ENCODE data around the gene SCN8A. TPM values are rescaled to one million over a fixed set of nuclear protein-coding genes. Genes with fewer than 3 reads are reported as not detected.

The SCN8A gene
- total and polyA plus RNA-seq, 9 donors = 0.24 to 1.2 (median 0.63) TPM

DNA sequence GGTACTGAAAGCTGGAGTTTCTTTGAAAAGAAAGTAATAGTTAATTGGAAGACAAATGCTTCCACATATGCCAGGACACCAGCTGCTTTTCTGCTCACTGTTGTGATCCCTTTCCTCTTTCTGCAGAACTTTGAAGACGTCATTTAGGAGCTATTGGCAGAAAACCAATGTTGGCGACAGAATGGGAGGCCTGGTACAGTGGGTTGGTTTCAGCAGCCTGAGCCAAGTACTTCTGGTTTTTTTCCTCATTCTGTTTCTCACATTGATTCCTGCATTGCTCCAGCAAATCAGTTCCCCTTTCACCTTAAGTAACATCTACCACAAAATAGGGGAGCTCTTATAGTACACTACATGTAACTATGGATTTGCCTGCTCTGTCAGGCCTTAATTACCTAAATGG lies 160.6 kb downstream of the SCN8A start:
- Histone ChIP-seq H3K36me3 (ENCODE audit: control insufficient read depth, insufficient read depth, low read length) (no peaks in the 10 kb centered on the region), H3K9me3 (replicated peaks; ENCODE audit: control insufficient read depth, low read depth, low read length) (no peaks in the 10 kb centered on the region), H3K4me3 (ENCODE audit: low read length) (no peak overlapping the region), H3K4me1 (ENCODE audit: control insufficient read depth, insufficient read depth, low read length) (peaks cover 2% of the 10 kb centered on the region), H3K27me3 (ENCODE audit: control insufficient read depth, insufficient read depth, low read length) (no peaks in the 10 kb centered on the region), H3K27ac (ENCODE audit: low read length) (peak overlapping the region; percentile 81)
- WGBS (ENCODE audit: insufficient coverage) = no CpG with 5 or more reads among the region's 2 CpGs
- peak; percentile 91 for DNase-seq

DNA sequence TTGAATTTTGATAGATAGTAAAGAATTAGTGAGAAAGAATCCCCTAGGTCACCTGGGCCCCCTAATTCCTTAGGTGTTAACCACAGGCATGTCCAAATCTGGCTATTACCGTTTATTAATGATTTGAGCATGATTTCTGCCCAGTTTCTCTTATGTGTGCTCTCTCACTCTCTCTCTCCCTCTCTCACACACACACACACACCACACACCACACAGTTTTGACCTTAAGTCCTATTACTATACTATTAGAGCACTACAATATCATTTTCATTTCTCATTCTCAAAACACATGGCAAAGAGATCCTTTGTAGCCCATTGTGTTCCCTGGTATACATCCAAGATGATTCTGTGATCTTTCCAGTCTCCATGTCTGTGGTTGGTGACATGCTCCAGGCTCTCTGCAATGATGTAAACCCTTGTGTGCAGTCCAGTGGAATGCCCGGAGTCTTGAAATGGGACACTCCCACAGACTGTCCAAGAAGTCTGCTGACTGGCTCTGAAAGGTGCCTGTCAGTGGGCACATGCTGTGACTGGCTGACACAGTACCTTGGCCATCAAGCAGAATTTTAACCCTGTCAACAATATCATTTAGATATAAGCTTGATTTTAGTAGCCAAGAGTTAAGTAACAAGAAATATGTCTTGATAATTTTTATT lies 161.3 kb downstream of the SCN8A start:
- Histone ChIP-seq H3K9me3 (replicated peaks; ENCODE audit: control insufficient read depth, low read depth, low read length) (no peaks in the 10 kb centered on the region), H3K4me1 (ENCODE audit: control insufficient read depth, insufficient read depth, low read length) (peaks cover 2% of the 10 kb centered on the region), H3K4me3 (ENCODE audit: low read length) (no peak overlapping the region), H3K36me3 (ENCODE audit: control insufficient read depth, insufficient read depth, low read length) (no peaks in the 10 kb centered on the region), H3K27me3 (ENCODE audit: control insufficient read depth, insufficient read depth, low read length) (no peaks in the 10 kb centered on the region), H3K27ac (ENCODE audit: low read length) (peak overlapping the region; percentile 81)
- 42% methylated on average over 2 of the region's 2 CpGs for WGBS (ENCODE audit: insufficient coverage)
- DNase-seq = peak; percentile 87

DNA sequence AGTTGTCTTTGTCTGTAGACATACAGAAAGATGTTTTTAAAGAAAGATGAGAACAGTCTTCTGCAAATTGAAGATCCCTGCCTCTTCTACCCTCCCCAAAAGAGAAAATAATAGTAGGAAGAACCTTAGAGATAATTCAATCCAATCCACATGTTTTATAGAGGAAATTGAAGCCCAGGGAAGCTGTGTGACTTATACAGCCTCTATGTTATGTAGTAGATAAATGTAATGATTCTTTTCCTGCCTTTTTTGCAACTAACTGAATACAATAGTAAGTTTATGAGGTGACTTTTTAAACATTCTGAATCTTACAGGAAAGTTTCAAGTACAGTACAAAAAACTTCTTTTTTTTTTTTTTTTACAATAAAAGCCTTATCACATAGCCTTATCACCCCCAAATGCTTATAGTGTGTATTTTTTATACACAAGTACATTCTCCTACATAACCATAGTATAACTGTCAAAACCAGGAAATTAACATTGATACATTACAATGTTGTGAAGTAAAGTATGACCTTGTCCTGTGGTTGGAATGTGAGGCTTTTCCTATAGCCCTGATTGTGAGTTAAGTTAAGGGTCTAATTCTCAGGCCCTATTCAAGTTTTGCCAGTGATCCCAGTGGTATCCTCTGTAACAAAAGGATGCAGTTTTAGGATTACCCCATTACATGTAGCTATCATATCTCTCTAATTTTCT lies 163.1 kb downstream of the SCN8A start:
- Histone ChIP-seq H3K4me1 (ENCODE audit: control insufficient read depth, insufficient read depth, low read length) (peaks cover 2% of the 10 kb centered on the region), H3K4me3 (ENCODE audit: low read length) (no peak overlapping the region), H3K36me3 (ENCODE audit: control insufficient read depth, insufficient read depth, low read length) (no peaks in the 10 kb centered on the region), H3K27ac (ENCODE audit: low read length) (no peak overlapping the region), H3K27me3 (ENCODE audit: control insufficient read depth, insufficient read depth, low read length) (no peaks in the 10 kb centered on the region), H3K9me3 (replicated peaks; ENCODE audit: control insufficient read depth, low read depth, low read length) (no peaks in the 10 kb centered on the region)
- no peak for DNase-seq

GRCh38 chr12:51755251-51755650 lies 164.2 kb downstream of the SCN8A start:
- Histone ChIP-seq H3K27me3 (ENCODE audit: control insufficient read depth, insufficient read depth, low read length) (no peaks in the 10 kb centered on the region), H3K4me1 (ENCODE audit: control insufficient read depth, insufficient read depth, low read length) (peaks cover 2% of the 10 kb centered on the region), H3K4me3 (ENCODE audit: low read length) (no peak overlapping the region), H3K36me3 (ENCODE audit: control insufficient read depth, insufficient read depth, low read length) (no peaks in the 10 kb centered on the region), H3K27ac (ENCODE audit: low read length) (no peak overlapping the region), H3K9me3 (replicated peaks; ENCODE audit: control insufficient read depth, low read depth, low read length) (no peaks in the 10 kb centered on the region)
- WGBS (ENCODE audit: insufficient coverage) = no CpG with 5 or more reads among the region's 2 CpGs
- no peak for DNase-seq

- no peaks in the 10 kb centered on the region for H3K36me3 ChIP-seq (ENCODE audit: control insufficient read depth, insufficient read depth, low read length)
- no peak overlapping the region for H3K27ac ChIP-seq (ENCODE audit: low read length)
- no peak for DNase-seq
- no peaks in the 10 kb centered on the region for H3K9me3 ChIP-seq (replicated peaks; ENCODE audit: control insufficient read depth, low read depth, low read length)
- H3K4me3 ChIP-seq (ENCODE audit: low read length) = no peak overlapping the region
- no peaks in the 10 kb centered on the region for H3K27me3 ChIP-seq (ENCODE audit: control insufficient read depth, insufficient read depth, low read length)
- H3K4me1 ChIP-seq (ENCODE audit: control insufficient read depth, insufficient read depth, low read length) = no peaks in the 10 kb centered on the region
These were observed 168.1 kb downstream of the SCN8A start for GRCh38 chr12:51759175-51759574.

GRCh38 chr12:51759695-51760094 lies 168.7 kb downstream of the SCN8A start:
- no peaks in the 10 kb centered on the region for H3K27me3 ChIP-seq (ENCODE audit: control insufficient read depth, insufficient read depth, low read length)
- H3K4me1 ChIP-seq (ENCODE audit: control insufficient read depth, insufficient read depth, low read length) = no peaks in the 10 kb centered on the region
- no peaks in the 10 kb centered on the region for H3K36me3 ChIP-seq (ENCODE audit: control insufficient read depth, insufficient read depth, low read length)
- no peak overlapping the region for H3K4me3 ChIP-seq (ENCODE audit: low read length)
- no peak overlapping the region for H3K27ac ChIP-seq (ENCODE audit: low read length)
- no peak for DNase-seq
- H3K9me3 ChIP-seq (replicated peaks; ENCODE audit: control insufficient read depth, low read depth, low read length) = no peaks in the 10 kb centered on the region

GRCh38 chr12:51760231-51760630 lies 169.2 kb downstream of the SCN8A start:
- DNase-seq = no peak
- Histone ChIP-seq H3K36me3 (ENCODE audit: control insufficient read depth, insufficient read depth, low read length) (no peaks in the 10 kb centered on the region), H3K27ac (ENCODE audit: low read length) (no peak overlapping the region), H3K27me3 (ENCODE audit: control insufficient read depth, insufficient read depth, low read length) (no peaks in the 10 kb centered on the region), H3K4me3 (ENCODE audit: low read length) (no peak overlapping the region), H3K9me3 (replicated peaks; ENCODE audit: control insufficient read depth, low read depth, low read length) (no peaks in the 10 kb centered on the region), H3K4me1 (ENCODE audit: control insufficient read depth, insufficient read depth, low read length) (no peaks in the 10 kb centered on the region)
- no CpG with 5 or more reads among the region's 1 CpG for WGBS (ENCODE audit: insufficient coverage)

- Histone ChIP-seq H3K27ac (ENCODE audit: low read length) (no peak overlapping the region), H3K36me3 (ENCODE audit: control insufficient read depth, insufficient read depth, low read length) (no peaks in the 10 kb centered on the region), H3K4me1 (ENCODE audit: control insufficient read depth, insufficient read depth, low read length) (no peaks in the 10 kb centered on the region), H3K9me3 (replicated peaks; ENCODE audit: control insufficient read depth, low read depth, low read length) (no peaks in the 10 kb centered on the region), H3K27me3 (ENCODE audit: control insufficient read depth, insufficient read depth, low read length) (no peaks in the 10 kb centered on the region), H3K4me3 (ENCODE audit: low read length) (no peak overlapping the region)
- no peak for DNase-seq
These were observed 172.7 kb downstream of the SCN8A start for GRCh38 chr12:51763743-51764142.

DNA sequence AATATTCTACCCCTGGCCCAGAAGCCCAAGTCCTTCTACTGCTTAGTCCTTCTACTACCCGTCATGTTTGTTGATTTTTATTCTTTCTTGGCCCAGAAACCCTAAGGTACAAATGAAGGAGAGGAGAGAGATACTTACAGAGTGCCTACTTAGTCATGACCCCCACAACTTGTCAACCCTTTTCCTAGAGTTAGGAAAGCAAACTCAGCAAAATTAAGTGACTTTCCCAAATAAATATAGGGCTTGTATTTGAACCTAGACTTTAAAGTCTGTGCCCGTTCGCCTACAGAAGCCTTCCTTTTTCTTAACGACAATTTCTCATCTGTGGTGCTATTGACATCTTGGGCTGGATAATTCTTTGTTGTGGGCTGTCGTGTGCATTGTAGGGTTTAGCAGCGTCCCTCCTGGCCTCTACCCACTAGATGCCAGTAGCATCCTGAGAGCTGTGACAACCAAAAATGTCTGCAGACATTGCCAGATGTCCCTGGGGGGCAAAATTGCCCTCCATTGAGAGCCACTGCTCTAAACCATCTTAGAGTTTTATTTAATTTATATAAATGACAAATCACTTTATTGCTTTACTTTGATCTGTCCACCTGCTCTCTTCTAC lies 175.1 kb downstream of the SCN8A start:
- no peaks in the 10 kb centered on the region for H3K36me3 ChIP-seq (ENCODE audit: control insufficient read depth, insufficient read depth, low read length)
- no peak overlapping the region for H3K27ac ChIP-seq (ENCODE audit: low read length)
- 80% methylated on average over 1 of the region's 6 CpGs for WGBS (ENCODE audit: insufficient coverage)
- DNase-seq = no peak
- no peaks in the 10 kb centered on the region for H3K27me3 ChIP-seq (ENCODE audit: control insufficient read depth, insufficient read depth, low read length)
- H3K9me3 ChIP-seq (replicated peaks; ENCODE audit: control insufficient read depth, low read depth, low read length) = no peaks in the 10 kb centered on the region
- no peak overlapping the region for H3K4me3 ChIP-seq (ENCODE audit: low read length)
- no peaks in the 10 kb centered on the region for H3K4me1 ChIP-seq (ENCODE audit: control insufficient read depth, insufficient read depth, low read length)

- H3K36me3 ChIP-seq (ENCODE audit: control insufficient read depth, insufficient read depth, low read length) = no peaks in the 10 kb centered on the region
- no peaks in the 10 kb centered on the region for H3K27me3 ChIP-seq (ENCODE audit: control insufficient read depth, insufficient read depth, low read length)
- H3K27ac ChIP-seq (ENCODE audit: low read length) = no peak overlapping the region
- DNase-seq = no peak
- H3K9me3 ChIP-seq (replicated peaks; ENCODE audit: control insufficient read depth, low read depth, low read length) = no peaks in the 10 kb centered on the region
- no peaks in the 10 kb centered on the region for H3K4me1 ChIP-seq (ENCODE audit: control insufficient read depth, insufficient read depth, low read length)
- H3K4me3 ChIP-seq (ENCODE audit: low read length) = no peak overlapping the region
- 40% methylated on average over 1 of the region's 1 CpG for WGBS (ENCODE audit: insufficient coverage)
These were observed 180.0 kb downstream of the SCN8A start for GRCh38 chr12:51771008-51771407.

Data from muscle of leg (tissue), 11 donors.